ENCODE measurements around the gene TNK1.
"Not testable (repeated sequence)": the region's sequence is repeated elsewhere in the genome, so short reads cannot be mapped to it uniquely, and the experiment has no call there.

Gene TNK1

GRCh38 chr17:7334938-7335538 is 45.9 kb upstream of the TNK1 start:
- TF ChIP-seq SCRT1 (tag by site-specific recombination; IDR thresholded peaks at IDR 0.05; ENCODE audit: borderline replicate concordance): peak; percentile 80; the same call in 1 of the 2 replicates
- no peak for TF ChIP-seq ZSCAN4 (tag by site-specific recombination; IDR thresholded peaks at IDR 0.05)
- no peak for TF ChIP-seq ZIC2 (tag by site-specific recombination; IDR thresholded peaks at IDR 0.05)
- TF ChIP-seq CTCF (tag by site-specific recombination; IDR thresholded peaks at IDR 0.05): no peak
- TF ChIP-seq SCRT2 (tag by site-specific recombination; IDR thresholded peaks at IDR 0.05): peak; percentile 95
- TF ChIP-seq GLIS2 (tag by site-specific recombination; IDR thresholded peaks at IDR 0.05): no peak
- no peak for TF ChIP-seq TSHZ1 (tag by site-specific recombination; IDR thresholded peaks at IDR 0.05; ENCODE audit: borderline replicate concordance)
- TF ChIP-seq ZNF398 (tag by site-specific recombination; IDR thresholded peaks at IDR 0.05): no peak
- Histone ChIP-seq H3K36me3 (ENCODE audit: control insufficient read depth in 2 of 2, insufficient read depth in 1 of 2, low read length in 2 of 2) (no peaks in the 10 kb centered on the region), H3K27ac (ENCODE audit: extremely low read depth, low read depth, low read length) (no peak overlapping the region), H3K4me1 (ENCODE audit: control insufficient read depth, insufficient read depth, low read length) (0 out of 2 replicates have a peak, but pooled peaks cover 3% of the 10 kb centered on the region), H3K4me3 (ENCODE audit: low read depth, low read length) (no peak overlapping the region), H3K9me3 (ENCODE audit: control insufficient read depth, insufficient read depth, low read depth, low read length) (no peaks in the 10 kb centered on the region)
- ChIA-PET CTCF (interaction anchor here (0.7 to 1.9 kb wide), 5 partner anchors 10 to 55 kb away, joined by 3 to 7 read pairs (median 5); no protein-coding TSS in a partner anchor), POLR2A (interaction anchor here (1.2 kb wide), 1 partner anchor 10 kb away, joined by 3 read pairs; no protein-coding TSS in a partner anchor)

DNA sequence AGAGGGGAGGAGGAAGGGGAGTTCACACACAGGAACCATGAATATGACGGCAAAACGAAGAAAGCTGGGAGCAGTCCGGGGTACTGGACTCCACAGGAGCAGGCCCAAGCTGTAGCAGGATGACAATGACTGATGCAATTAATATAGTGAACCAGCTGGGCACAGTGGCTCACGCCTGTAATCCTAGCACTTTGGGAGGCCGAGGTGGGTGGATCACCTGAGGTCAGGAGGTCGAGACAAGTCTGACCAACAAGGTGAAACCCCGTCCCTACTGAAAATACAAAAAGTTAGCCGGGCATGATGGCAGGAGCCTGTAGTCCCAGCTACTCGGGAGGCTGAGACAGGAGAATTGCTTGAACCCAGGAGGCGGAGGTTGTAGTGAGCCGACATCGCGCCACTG is 45.1 kb upstream of the TNK1 start:
- not testable (repeated sequence) for H3K27ac ChIP-seq (ENCODE audit: extremely low read depth, low read depth, low read length); H3K9me3 ChIP-seq (ENCODE audit: control insufficient read depth, insufficient read depth, low read depth, low read length); H3K4me1 ChIP-seq (ENCODE audit: control insufficient read depth, insufficient read depth, low read length); H3K4me3 ChIP-seq (ENCODE audit: low read depth, low read length); H3K36me3 ChIP-seq (ENCODE audit: control insufficient read depth in 2 of 2, insufficient read depth in 1 of 2, low read length in 2 of 2)
- CTCF ChIA-PET: interaction anchor here (0.5 to 1.9 kb wide), 8 partner anchors 10 to 344 kb away, joined by 3 to 7 read pairs (median 4); no protein-coding TSS in a partner anchor
- POLR2A ChIA-PET: interaction anchor here (1.1 kb wide), 1 partner anchor 25 kb away, joined by 3 read pairs; no protein-coding TSS in a partner anchor

- Histone ChIP-seq H3K9me3 (ENCODE audit: control insufficient read depth, insufficient read depth, low read depth, low read length) (no peaks in the 10 kb centered on the region), H3K27ac (ENCODE audit: extremely low read depth, low read depth, low read length) (no peak within 1 kb of the TSS)
- TF ChIP-seq ZNF366 (tag by site-specific recombination; conservative IDR thresholded peaks at IDR 0.05) (no peak), BCL11B (tag by site-specific recombination; IDR thresholded peaks at IDR 0.05; ENCODE audit: low read depth) (no peak), ZNF785 (tag by site-specific recombination; IDR thresholded peaks at IDR 0.05) (no peak), ZNF776 (tag by site-specific recombination; IDR thresholded peaks at IDR 0.05; ENCODE audit: borderline replicate concordance) (no peak), ZNF19 (tag by site-specific recombination; IDR thresholded peaks at IDR 0.05; ENCODE audit: low read depth) (no peak), ZBTB17 (tag by site-specific recombination; IDR thresholded peaks at IDR 0.05) (peak; percentile 44), KLF1 (tag by site-specific recombination; IDR thresholded peaks at IDR 0.05) (peak; percentile 90), ZNF202 (tag by site-specific recombination; IDR thresholded peaks at IDR 0.05; ENCODE audit: borderline replicate concordance) (no peak)
- TF ChIP-seq, protein P1, sequence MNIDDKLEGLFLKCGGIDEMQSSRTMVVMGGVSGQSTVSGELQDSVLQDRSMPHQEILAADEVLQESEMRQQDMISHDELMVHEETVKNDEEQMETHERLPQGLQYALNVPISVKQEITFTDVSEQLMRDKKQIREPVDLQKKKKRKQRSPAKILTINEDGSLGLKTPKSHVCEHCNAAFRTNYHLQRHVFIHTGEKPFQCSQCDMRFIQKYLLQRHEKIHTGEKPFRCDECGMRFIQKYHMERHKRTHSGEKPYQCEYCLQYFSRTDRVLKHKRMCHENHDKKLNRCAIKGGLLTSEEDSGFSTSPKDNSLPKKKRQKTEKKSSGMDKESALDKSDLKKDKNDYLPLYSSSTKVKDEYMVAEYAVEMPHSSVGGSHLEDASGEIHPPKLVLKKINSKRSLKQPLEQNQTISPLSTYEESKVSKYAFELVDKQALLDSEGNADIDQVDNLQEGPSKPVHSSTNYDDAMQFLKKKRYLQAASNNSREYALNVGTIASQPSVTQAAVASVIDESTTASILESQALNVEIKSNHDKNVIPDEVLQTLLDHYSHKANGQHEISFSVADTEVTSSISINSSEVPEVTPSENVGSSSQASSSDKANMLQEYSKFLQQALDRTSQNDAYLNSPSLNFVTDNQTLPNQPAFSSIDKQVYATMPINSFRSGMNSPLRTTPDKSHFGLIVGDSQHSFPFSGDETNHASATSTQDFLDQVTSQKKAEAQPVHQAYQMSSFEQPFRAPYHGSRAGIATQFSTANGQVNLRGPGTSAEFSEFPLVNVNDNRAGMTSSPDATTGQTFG (tag by site-specific recombination; IDR thresholded peaks at IDR 0.05; ENCODE audit: borderline replicate concordance): no peak
Measured at GRCh38 chr17:7336240-7337175, 44.4 kb upstream of the TNK1 start, which contains the start of gene ACAP1. Gene ACAP1 (plus strand): TSS chr17:7336529. CDS start chr17:7336735, 206 bp downstream.

More at GRCh38 chr17:7336240-7337175, 44.4 kb upstream of the TNK1 start, which contains the start of gene ACAP1:
- H3K4me3 ChIP-seq (ENCODE audit: low read depth, low read length): no peak within 1 kb of the TSS
- CTCF ChIA-PET: interaction anchor here (0.5 to 1.9 kb wide), 10 partner anchors 9 to 344 kb away, joined by 3 to 10 read pairs (median 4); no protein-coding TSS in a partner anchor
- POLR2A ChIA-PET: interaction anchor here (0.8 to 1.1 kb wide), 2 partner anchors 17 to 26 kb away, joined by 3 read pairs; no protein-coding TSS in a partner anchor
- no peaks in the 10 kb centered on the region for H3K4me1 ChIP-seq (ENCODE audit: control insufficient read depth, insufficient read depth, low read length)
- no peaks in the 10 kb centered on the region for H3K36me3 ChIP-seq (ENCODE audit: control insufficient read depth in 2 of 2, insufficient read depth in 1 of 2, low read length in 2 of 2)

Measured in HEK293 (cell line).